ENCODE data around the gene CBX7. TPM values are rescaled to one million over a fixed set of nuclear protein-coding genes. Genes with fewer than 3 reads are reported as not detected.

Gene CBX7
- total and polyA plus RNA-seq, 9 of the 15 experiments (the other 6 are each of a cell fraction or from before 2014, with no cell fraction given), result 0.04 to 5.2 (median 2.8) TPM

DNA sequence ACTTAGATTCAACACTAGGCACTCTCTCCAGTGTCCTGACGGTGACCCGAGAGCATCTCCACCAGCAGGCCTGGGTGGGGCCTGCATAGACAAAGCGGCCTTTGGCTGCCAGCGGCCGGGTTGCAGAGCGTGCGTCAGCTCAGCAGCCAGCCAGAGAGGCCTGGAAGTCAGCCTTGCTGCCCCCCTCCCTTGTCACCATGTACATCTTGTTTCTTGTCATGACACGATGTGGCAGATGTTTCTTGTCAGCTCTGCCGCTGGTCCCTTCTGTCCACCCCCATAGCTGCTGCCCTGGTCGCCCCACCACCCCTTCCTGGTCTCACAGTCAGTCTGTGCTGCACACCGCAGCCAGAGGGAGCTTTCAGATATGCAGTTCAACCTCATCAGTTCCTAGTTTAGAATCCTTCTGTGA lies 33.1 kb upstream of the CBX7 start (continued):
- TF ChIP-seq ZBTB33 (CRISPR knock-in tag; IDR thresholded peaks at IDR 0.05), result peak; percentile 77; the same call in 1 of the 2 replicates
- no peak for TF ChIP-seq L3MBTL2 (IDR thresholded peaks at IDR 0.05)
- TF ChIP-seq, protein P1, sequence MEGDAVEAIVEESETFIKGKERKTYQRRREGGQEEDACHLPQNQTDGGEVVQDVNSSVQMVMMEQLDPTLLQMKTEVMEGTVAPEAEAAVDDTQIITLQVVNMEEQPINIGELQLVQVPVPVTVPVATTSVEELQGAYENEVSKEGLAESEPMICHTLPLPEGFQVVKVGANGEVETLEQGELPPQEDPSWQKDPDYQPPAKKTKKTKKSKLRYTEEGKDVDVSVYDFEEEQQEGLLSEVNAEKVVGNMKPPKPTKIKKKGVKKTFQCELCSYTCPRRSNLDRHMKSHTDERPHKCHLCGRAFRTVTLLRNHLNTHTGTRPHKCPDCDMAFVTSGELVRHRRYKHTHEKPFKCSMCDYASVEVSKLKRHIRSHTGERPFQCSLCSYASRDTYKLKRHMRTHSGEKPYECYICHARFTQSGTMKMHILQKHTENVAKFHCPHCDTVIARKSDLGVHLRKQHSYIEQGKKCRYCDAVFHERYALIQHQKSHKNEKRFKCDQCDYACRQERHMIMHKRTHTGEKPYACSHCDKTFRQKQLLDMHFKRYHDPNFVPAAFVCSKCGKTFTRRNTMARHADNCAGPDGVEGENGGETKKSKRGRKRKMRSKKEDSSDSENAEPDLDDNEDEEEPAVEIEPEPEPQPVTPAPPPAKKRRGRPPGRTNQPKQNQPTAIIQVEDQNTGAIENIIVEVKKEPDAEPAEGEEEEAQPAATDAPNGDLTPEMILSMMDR (IDR thresholded peaks at IDR 0.05 in 2 of 3, conservative IDR thresholded peaks at IDR 0.05 in 1 of 3; ENCODE audit: insufficient read depth in 2 of 3, low read depth in 1 of 3, low read length in 3 of 3), result peak; percentile 15 to 36 (median 22); a peak in 2 of 6 replicates
- TF ChIP-seq ZNF165 (CRISPR knock-in tag; IDR thresholded peaks at IDR 0.05; ENCODE audit: borderline replicate concordance), result no peak
- TF ChIP-seq ZNF436 (CRISPR knock-in tag; IDR thresholded peaks at IDR 0.05), result no peak
- TF ChIP-seq RAD21 (CRISPR knock-in tag; conservative IDR thresholded peaks at IDR 0.05 in 1 of 2, IDR thresholded peaks at IDR 0.05 in 1 of 2), result peak in 1 of 2 experiments; percentile 15; a peak in 1 of 4 replicates
- TF ChIP-seq CTBP1 (IDR thresholded peaks at IDR 0.05; ENCODE audit: borderline replicate concordance), result no peak
- TF ChIP-seq NCOA6 (IDR thresholded peaks at IDR 0.05), result no peak

Measured in K562 (cell line).